Endothelial cell (in vitro differentiated cells): ENCODE data around the gene ITPR2. TPM values are rescaled to one million over a fixed set of nuclear protein-coding genes. Genes with fewer than 3 reads are reported as not detected.

Source experiments
- DNase-seq: peaks from one replicate; pipeline ENCODE4 v3.0.0; 2021; ENCODE audit warnings: low spot score
- H3K27ac Mint-ChIP-seq: one replicate; pipeline ENCODE4 v1.8.0; 2021; ENCODE audit warnings: mixed read lengths, inconsistent platforms; ENCODE audit not compliant: unreplicated experiment
- H3K27me3 Mint-ChIP-seq: one replicate; pipeline ENCODE4 v1.8.0; 2021; ENCODE audit warnings: mild to moderate bottlenecking, moderate library complexity, mixed read lengths, inconsistent platforms; ENCODE audit not compliant: unreplicated experiment
- H3K36me3 Mint-ChIP-seq: one replicate; pipeline ENCODE4 v1.8.0; 2021; ENCODE audit warnings: mild to moderate bottlenecking, low read depth, mixed read lengths, inconsistent platforms; ENCODE audit not compliant: unreplicated experiment
- H3K4me1 Mint-ChIP-seq: one replicate; pipeline ENCODE4 v1.8.0; 2021; ENCODE audit warnings: mild to moderate bottlenecking, mixed read lengths, inconsistent platforms; ENCODE audit not compliant: unreplicated experiment
- H3K4me3 Mint-ChIP-seq: one replicate; pipeline ENCODE4 v1.8.0; 2021; ENCODE audit warnings: mild to moderate bottlenecking, mixed read lengths, inconsistent platforms; ENCODE audit not compliant: unreplicated experiment
- H3K9me3 Mint-ChIP-seq: one replicate; pipeline ENCODE4 v1.8.0; 2021; ENCODE audit warnings: mixed read lengths, inconsistent platforms; ENCODE audit not compliant: unreplicated experiment
- CTCF ChIP-seq: fragments of 200-600 bp; sonication (generic); IDR thresholded peaks from one replicate; pipeline ENCODE4 v1.5.0; 2021; ENCODE audit warnings: antibody characterized with exemption; ENCODE audit not compliant: unreplicated experiment
- total RNA-seq: library from RNA; stranded (reverse); fragmentation: NEBNext Ultra II Directional; extraction: Animal tissue kit (Norgen Biotek cat#: 25700); gene quantifications from one replicate; pipeline ENCODE4 v1.2.1, GENCODE V29; 2021; ENCODE audit not compliant: unreplicated experiment

Gene ITPR2
- total RNA-seq, 1 donor from 2014 or later = 33.8 TPM

- Mint-ChIP-seq H3K27ac (no peak overlapping the region), H3K4me1 (peaks cover 9% of the 10 kb centered on the region), H3K36me3 (no peaks in the 10 kb centered on the region), H3K27me3 (no peaks in the 10 kb centered on the region), H3K4me3 (no peak overlapping the region), H3K9me3 (no peaks in the 10 kb centered on the region)
- TF ChIP-seq CTCF = no peak
- DNase-seq = no peak
Measured at GRCh38 chr12:26369588-26369987, 463.4 kb downstream of the ITPR2 start.

GRCh38 chr12:26367991-26368730, 464.8 kb downstream of the ITPR2 start:
- no peak for TF ChIP-seq CTCF
- Mint-ChIP-seq H3K27ac (no peak overlapping the region), H3K9me3 (no peaks in the 10 kb centered on the region), H3K4me3 (no peak overlapping the region), H3K27me3 (no peaks in the 10 kb centered on the region), H3K36me3 (no peaks in the 10 kb centered on the region), H3K4me1 (peaks cover 9% of the 10 kb centered on the region)
- no peak for DNase-seq

GRCh38 chr12:26361964-26362363, 471.0 kb downstream of the ITPR2 start:
- no peak for TF ChIP-seq CTCF
- Mint-ChIP-seq H3K27me3 (peaks cover 2% of the 10 kb centered on the region), H3K36me3 (peaks cover 3% of the 10 kb centered on the region), H3K4me1 (no peaks in the 10 kb centered on the region), H3K4me3 (no peak overlapping the region), H3K27ac (no peak overlapping the region), H3K9me3 (no peaks in the 10 kb centered on the region)
- no peak for DNase-seq

GRCh38 chr12:26360062-26360461, 472.9 kb downstream of the ITPR2 start:
- Mint-ChIP-seq H3K4me3 (no peak overlapping the region), H3K27me3 (peaks cover 2% of the 10 kb centered on the region), H3K9me3 (no peaks in the 10 kb centered on the region), H3K36me3 (peaks cover 3% of the 10 kb centered on the region), H3K4me1 (no peaks in the 10 kb centered on the region), H3K27ac (no peak overlapping the region)
- no peak for DNase-seq
- TF ChIP-seq CTCF = no peak

- peaks cover 3% of the 10 kb centered on the region for H3K36me3 Mint-ChIP-seq
- no peak for TF ChIP-seq CTCF
- no peak overlapping the region for H3K4me3 Mint-ChIP-seq
- no peaks in the 10 kb centered on the region for H3K4me1 Mint-ChIP-seq
- H3K27me3 Mint-ChIP-seq = peaks cover 2% of the 10 kb centered on the region
- H3K27ac Mint-ChIP-seq = no peak overlapping the region
- H3K9me3 Mint-ChIP-seq = no peaks in the 10 kb centered on the region
- no peak for DNase-seq
Measured at GRCh38 chr12:26359576-26359975, 473.4 kb downstream of the ITPR2 start.
